Rectal smooth muscle tissue (tissue), 1 donor: Measurements from ENCODE around the gene ATP8B4.

Experiments
- H3K27ac ChIP-seq: one replicate; pipeline ENCODE4 v1.7.0; 2013; ENCODE audit warnings: low read depth, low read length, inconsistent platforms
- H3K27me3 ChIP-seq: one replicate; pipeline ENCODE4 v1.7.0; 2013; ENCODE audit warnings: low read length; ENCODE audit not compliant: control insufficient read depth, insufficient read depth
- H3K36me3 ChIP-seq: one replicate; pipeline ENCODE4 v1.7.0; 2013; ENCODE audit warnings: low read length; ENCODE audit not compliant: control insufficient read depth, insufficient read depth
- H3K4me1 ChIP-seq: one replicate; pipeline ENCODE4 v1.7.0; 2013; ENCODE audit warnings: low read length; ENCODE audit not compliant: control insufficient read depth, insufficient read depth
- H3K4me3 ChIP-seq: one replicate; pipeline ENCODE4 v1.7.0; 2013; ENCODE audit warnings: low read length
- H3K9ac ChIP-seq: one replicate; pipeline ENCODE4 v1.7.0; 2013; ENCODE audit warnings: low read length

ATP8B4 gene

GRCh38 chr15:49810720-49811119 lies 308.3 kb downstream of the ATP8B4 start:
- H3K4me3 ChIP-seq, result no peak overlapping the region
- H3K36me3 ChIP-seq, result no peaks in the 10 kb centered on the region
- peaks cover 3% of the 10 kb centered on the region for H3K4me1 ChIP-seq
- H3K27ac ChIP-seq, result no peak overlapping the region
- no peaks in the 10 kb centered on the region for H3K27me3 ChIP-seq
- no peak overlapping the region for H3K9ac ChIP-seq

DNA sequence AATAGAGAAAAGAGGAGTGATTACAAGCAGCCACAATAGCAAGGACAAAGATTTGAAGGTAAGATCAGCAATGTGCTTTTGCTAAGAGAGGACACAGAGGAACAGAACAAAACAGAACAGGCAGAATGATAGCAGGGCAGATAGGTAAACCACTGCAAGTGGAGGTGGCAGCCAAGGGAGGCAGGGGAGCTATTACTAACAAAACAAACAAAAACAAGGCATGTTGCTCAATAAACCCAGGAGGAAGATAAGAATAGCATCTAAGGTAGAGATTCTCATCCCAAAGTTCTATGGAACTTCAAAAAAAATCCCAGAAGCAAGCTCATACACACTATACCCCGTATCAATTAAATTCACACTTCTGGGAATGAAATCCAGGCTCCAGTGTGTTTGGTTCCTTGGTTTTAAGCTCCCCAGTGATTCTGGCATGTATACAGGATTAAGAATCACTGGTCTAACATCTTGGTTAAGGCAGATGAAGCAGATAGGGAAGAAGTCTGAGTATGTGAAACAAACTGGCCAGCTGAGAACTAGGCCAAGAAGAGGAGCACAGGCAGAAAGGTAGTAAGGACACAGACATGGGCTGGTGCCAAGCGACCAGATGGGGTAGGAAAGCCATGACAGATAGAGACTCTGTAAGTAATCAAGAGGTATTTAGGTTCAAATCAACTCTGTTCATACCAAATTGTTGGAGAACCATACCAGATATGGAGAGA lies 309.0 kb downstream of the ATP8B4 start:
- Histone ChIP-seq H3K4me3 (no peak overlapping the region), H3K27me3 (no peaks in the 10 kb centered on the region), H3K36me3 (no peaks in the 10 kb centered on the region), H3K9ac (no peak overlapping the region), H3K4me1 (peaks cover 3% of the 10 kb centered on the region), H3K27ac (no peak overlapping the region)

GRCh38 chr15:49808341-49808740 lies 310.7 kb downstream of the ATP8B4 start:
- H3K9ac ChIP-seq, result no peak overlapping the region

More at GRCh38 chr15:49808341-49808740, 310.7 kb downstream of the ATP8B4 start:
- H3K4me1 ChIP-seq, result peaks cover 3% of the 10 kb centered on the region
- H3K4me3 ChIP-seq, result no peak overlapping the region
- H3K27ac ChIP-seq, result no peak overlapping the region
- no peaks in the 10 kb centered on the region for H3K27me3 ChIP-seq
- H3K36me3 ChIP-seq, result no peaks in the 10 kb centered on the region
